NCI-H1436 treated with DMSO at 0.1 percent for 48 hours (cell line): Measurements from ENCODE around the gene NUBPL.
"Not testable (repeated sequence)": the region's sequence is repeated elsewhere in the genome, so short reads cannot be mapped to it uniquely, and the experiment has no call there.

ENCODE experiments used
- DNase-seq: peaks from one replicate; lab custom pipeline; 2025; lab: John Stamatoyannopoulos, UW

The NUBPL gene

DNA sequence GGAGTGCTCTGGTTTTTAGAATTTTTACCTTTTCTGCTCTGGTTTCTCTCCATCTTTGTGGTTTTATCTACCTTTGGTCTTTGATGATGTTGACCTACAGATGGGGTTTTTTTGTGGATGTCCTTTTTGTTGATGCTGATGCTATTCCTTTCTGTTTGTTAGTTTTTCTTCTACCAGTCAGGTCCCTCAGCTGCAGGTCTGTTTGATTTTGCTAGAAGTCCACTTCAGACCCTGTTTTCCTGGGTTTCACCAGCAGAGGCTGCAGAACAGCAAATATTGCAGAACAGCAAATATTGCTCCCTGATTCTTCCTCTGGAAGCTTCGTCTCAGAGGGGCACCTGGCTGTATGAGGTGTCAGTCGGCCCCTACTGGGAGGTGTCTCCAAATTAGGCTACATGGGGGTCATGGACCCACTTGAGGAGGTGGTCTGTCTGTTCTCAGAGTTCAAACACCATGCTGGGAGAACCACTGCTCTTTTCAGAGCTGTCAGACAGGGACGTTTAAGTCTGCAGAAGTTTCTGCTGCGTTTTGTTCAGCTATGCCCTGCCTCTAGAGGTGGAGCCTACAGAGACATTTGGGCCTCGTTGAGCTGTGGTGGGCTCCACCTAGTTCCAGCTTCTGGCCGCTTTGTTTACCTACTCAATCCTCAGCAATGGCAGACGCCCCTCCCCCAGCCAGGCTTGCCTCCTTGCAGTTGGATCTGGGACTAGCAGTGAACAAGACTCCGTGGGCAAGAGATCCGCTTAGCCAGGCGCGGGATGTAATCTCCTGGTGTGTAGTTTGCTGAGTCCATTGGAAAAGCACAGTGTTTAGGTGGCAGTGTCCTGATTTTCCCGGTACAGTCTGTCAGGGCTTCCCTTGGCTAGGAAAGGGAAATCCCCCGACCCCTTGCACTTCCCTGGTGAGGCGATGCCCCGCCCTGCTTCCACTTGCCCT lies 250.8 kb downstream of the NUBPL start:
- DNase-seq, result not testable (repeated sequence)

DNA sequence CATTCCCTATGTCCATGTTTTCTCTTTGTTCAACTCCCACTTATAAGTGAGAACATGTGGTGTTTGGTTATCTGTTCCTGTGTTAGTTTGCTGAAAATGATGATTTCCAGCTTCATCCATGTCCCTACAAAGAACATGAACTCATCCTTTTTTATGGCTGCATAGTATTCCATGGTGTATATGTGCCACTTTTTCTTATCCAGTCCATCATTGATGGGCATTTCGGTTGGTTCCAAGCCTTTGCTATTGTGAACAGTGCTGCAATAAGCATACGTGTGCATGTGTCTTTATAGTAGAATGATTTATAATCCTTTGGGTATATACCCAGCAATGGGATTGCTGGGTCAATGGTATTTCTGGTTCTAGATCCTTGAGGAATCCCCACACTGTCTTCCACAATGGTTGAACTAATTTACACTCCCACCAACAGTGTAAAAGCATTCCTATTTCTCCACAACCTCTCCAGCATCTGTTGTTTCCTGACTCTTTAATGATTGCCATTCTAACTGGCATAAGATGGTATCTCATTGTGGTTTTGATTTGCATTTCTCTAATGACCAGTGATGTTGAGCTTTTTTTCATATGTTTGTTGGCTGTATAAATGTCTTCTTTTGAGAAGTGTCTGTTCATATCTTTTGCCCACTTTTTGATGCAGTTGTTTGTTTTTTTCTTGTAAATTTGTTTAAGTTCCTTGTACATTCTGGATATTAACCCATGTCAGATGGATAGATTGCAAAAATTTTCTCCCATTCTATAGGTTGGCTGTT lies 252.7 kb downstream of the NUBPL start:
- not testable (repeated sequence) for DNase-seq

DNA sequence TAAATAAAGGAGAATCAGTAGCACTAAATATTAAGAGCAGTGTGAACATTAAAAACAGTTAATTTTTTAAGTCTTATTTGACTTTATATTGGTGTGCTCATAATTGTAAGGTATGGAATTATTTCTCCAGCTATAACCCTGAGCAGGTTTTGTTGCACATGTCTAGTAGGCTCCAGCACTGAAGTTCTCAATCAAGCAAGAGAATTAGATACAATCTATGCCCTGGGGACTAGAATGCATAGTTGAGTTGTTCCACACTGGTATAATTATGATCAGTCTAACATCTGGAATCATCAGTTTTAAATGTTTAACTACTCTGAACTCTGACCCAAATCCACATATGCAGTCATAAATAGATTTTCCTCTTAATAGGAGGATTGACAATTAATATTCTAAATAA lies 258.1 kb downstream of the NUBPL start:
- no peak for DNase-seq

DNA sequence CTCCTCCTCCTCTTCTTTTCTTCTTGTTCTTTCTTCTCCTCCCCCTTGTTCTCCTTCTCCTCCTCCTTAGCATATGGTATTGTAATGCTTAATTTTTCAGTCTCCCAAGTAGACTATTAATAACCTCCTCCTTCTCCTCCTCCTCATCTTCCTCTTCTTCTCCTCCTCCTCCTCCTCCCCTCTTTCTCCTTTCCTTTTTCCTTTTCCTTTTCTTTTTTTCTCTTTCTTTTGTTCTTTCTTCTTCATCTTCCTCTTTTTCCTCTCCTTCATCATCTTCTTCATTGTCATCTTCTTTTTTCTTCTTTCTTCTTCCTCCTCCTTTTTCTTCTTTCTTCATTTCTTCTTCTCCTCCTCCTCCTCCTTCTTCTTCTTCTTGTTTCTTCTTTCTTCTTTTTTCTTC lies 264.3 kb downstream of the NUBPL start:
- DNase-seq, result no peak

DNA sequence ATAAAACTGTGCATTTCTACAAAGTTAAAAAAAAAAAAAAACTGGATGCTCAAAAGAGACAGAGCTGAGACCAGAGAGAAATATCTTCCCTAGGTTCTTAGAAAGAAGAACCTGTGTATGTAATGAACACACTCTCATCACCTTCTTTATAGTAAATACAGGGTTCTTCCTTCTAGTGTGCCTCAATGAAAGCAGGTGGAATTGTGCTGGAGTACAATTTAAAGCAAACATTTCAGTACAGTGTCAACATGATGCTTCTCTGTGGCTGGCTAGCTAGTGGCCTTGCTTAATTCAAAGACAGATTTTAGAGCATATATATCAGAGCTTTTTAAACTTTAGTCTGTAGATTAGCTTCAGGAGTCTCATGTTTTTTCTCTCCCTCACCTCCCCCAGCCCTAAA lies 266.1 kb downstream of the NUBPL start:
- DNase-seq, result no peak

DNA sequence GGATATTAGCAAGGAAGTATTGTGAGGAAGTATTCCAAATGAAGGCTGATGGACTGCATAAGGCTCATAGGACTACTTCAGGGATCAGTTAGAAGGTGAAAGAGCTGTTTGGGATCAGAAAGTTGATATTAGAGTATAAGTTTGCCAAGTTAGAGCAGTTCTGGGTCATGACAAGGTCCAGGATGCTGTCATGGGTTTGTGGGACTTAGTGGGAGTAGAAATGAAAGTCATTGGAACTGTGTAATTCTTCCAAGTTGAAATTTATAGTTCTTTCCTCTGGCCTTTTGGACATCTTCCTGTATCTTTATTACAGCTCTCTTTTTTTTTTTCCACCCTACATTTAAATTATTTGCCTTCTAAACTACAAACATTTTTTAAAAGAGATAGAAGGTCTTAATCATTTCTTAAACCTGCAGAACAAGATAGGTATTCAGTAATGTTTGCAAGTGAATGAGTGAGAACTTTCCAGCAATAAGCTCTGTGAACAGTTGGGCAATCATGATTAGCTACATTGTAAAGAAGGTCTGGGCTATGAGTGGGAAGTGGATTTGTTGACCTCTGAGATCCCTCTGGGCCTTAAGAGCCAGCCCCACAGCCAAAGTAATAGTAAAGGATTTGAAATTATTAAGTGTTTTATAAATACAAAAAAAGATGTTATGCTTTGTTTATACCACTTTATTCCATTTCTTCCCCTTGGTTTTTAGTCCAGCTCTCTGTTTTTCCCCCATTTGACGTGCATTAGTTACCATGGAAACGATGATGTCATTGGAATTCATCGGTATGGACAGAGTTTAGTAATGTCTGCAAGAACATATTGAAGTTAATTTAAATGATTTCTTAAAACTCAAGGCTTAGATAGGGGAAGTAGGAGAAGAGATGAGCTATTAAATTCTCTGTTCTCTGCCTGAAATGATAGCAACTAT lies 268.0 kb downstream of the NUBPL start:
- no peak for DNase-seq

DNA sequence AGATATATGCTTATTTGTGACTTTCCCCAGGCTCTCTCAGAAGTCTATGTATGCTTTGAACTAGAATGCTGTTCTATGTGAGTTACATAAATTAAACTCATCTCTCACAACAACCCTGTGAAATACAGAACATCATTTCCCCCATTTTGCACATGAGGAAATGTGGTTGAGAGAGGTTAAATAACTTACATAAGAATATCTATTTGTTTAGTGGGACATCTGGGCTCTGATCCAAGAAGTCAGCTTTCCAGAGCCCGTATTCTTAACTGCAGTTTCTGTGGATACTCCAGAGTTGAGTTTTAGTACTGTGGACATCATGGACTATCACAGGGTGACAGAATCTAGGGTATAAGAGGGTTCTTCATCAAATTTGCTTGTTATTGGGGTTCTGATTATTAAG lies 273.4 kb downstream of the NUBPL start:
- no peak for DNase-seq

DNA sequence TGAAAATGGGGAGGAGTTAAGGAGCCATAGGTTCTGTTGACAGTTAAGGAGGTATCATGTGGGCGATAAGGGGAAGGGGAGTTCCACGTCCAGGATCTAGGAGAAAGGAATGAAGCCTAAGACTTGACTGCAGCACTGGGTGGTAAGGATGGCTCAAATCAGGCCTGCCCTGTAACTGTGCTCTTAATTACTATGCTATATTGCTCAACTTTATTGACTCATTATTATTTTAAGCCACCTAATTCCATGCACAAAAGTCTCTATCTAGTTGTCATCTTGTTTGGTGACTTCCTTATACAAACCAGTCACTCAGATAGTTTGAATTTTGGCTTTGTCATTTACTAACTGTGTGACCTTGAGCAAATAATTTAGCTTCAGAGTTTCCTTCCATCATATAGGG lies 273.8 kb downstream of the NUBPL start:
- no peak for DNase-seq

DNA sequence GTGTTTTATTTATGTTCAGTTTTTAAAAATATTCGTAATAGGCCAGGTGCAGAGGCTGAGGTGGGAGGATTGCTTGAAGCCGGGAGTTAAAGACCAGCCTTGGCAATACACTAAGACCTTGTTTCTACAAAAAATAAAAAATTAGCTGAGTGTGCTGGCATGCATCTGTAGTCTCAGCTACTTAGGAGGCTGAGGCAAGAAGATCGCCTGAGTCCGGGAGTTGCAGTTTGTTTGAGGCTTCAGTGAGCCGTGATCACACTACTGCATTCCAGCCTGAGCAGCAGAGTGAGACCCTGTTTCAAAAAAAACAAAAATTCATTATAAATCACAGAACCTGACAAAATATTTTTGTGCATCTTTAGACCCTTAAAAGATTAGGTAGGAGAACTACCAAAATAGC lies 275.8 kb downstream of the NUBPL start:
- no peak for DNase-seq

DNA sequence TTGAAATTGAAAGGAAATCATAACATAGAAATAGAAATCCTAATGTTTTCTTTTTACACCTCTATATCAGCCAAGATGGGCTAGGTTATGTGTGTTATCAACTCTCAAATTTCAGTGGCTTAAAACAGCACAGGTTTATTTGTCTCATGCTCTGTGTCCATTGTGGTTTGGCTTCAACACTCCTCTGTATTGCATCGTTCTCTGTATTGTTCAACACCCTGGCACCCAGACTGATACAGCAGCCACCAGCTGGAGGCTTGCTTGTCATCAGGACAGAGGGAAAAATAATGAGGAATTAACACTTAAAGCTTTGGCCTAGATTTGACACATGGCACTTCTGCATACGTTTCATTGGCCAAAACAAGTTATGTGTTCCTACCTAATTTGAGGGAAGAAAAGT lies 281.7 kb downstream of the NUBPL start:
- no peak for DNase-seq

DNA sequence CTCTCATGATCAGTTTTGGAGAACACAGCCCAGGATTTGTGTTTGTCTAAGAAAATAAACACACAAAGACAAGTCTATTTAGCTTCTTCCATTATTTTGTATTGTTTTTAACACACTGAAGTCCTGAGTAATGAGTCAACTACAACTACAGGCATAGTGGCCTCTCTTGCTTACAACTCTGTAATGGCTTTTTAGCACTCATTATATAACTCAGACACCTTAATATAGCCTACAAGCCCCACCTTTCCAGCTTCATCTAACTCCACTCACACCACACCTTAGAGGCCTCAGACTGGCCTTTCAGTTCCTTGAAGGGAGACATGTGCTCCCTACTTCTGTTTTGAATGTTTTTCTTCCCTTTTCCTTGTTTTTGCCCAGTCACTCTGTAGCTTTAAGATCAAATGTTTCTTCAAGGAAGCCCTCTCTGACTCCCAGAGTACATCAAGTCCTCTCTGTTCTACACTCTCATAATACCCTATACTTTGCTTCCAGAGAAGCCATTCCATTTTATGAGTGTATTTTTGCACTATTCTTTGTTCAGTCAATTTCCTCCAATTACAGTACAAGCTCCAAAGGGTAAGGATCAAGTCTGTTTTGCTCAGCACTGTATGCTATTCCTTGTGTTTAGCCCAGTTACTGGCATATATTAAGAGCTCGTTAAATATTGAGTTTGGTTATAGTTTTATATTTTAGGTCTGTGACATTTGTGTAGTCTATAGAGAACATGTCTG lies 282.3 kb downstream of the NUBPL start:
- no peak for DNase-seq

DNA sequence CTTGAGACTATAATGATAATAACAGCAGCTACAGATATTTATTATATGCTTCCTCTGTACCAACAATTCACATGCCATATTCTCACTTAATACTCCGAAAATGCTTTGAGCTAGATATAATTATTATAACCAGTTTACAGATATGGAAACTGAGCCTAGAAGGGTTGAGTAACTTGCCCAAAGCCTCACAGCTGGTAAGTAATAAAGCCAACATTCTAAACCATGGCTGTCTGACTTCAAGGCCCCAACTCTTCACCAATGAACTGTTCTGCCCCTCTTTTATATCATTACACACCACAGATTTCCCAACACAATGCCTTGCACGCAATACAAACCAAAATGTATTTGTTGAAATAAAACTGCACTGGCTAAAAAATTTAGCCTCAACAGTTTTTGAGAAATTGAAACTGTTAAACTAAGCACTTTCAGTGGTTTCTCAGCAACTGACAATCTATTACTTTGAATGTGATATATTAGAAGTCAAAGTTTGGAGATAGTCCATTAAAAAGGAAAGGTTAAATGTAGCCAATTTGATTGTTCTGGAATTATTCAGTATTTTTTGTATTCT lies 293.4 kb downstream of the NUBPL start:
- no peak for DNase-seq

DNA sequence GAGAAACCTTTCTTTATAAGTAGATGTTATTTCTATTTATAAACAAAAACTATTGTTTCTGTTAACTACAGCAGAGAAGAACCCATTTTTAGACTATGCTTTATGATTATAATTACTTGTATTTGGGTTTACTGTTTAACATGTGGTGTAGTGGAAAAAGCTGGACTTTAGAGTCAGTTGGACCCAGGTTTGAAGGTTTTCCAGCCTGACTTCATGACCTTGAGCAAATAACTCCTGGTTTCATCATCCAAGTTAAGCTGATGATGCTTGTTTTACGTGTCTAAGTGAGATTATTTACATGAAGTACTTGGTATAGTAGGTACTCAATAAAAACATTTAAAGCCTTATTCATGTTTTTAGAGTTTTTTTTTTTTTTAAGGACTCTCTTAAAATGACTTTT lies 294.1 kb downstream of the NUBPL start:
- DNase-seq, result no peak

DNA sequence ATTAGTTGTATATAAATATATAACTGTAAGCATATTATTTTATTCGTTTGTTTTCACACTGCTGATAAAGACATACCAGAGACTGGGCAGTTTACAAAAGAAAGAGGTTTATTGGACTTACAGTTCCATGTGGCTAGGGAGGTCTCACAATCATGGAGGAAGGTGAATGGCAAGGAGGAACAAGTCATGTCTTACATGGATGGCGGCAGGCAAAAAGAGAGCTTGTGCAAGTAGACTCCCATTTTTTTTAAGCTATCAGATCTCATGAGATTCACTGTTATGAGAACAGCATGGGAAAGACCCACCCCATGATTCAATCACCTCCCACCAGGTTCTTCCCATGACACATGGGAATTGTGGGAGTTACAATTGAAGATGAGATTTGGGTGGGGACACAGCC lies 294.8 kb downstream of the NUBPL start:
- DNase-seq, result not testable (repeated sequence)

DNA sequence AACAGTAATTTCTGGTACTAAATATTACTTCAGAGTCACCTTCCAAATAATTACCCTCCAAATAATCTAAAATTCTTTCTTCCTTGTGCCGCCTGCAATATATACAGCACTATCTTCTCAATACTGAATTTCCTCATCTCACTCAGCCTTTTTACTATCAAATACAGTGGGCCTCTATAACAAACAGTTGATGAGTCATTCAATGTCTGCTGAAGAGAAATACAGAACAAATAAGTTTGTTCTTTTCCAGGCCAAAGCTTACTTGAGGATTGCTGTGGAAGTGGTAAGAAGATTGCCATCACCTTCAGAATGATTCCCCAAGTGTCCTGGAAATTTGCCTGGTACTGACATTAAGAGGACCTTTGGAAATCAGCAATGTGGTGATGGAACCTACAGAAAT lies 297.7 kb downstream of the NUBPL start:
- no peak for DNase-seq

DNA sequence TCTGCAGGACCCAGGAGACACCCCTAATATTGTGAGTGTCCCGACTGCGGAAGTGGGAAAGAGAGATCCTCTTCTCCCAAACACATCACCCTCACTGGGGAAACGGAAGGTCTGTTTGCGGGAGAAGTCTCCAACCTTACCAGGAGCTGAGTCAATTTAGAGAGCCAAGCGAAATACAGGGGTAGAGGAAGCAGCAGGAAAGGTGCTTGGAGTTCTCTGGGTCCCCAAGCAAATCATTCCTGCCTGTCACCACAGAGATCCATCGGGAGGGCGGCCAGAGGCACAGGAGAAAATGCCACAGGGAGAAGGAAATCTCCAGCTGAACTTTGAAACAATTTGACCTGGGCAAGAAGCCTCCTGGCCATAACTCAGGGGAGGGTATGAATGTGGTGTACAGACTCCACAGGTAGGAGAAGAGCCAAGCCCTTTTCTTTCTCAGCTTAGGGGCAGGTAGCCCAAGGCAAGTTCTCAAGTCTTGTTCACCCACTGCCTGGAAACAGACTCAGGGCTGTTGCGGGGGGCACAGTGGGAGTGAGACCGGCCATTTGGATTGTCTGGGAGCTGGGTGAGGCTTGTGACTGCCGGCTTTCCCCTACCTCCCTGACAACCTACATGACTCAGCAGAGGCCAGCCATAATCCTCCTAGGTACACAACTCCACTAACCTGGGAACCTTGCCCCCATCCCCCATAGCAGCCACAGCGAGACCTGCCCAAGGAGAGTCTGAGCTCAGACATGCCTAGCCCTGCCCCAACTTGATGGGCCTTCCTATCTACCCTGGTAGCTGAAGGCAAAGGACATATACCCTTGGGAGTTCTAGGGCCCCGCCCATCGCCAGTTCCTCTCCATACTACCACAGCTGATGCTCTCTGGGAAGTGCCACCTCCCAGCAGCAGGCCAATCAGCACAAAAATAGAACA lies 304.0 kb downstream of the NUBPL start:
- no peak for DNase-seq

DNA sequence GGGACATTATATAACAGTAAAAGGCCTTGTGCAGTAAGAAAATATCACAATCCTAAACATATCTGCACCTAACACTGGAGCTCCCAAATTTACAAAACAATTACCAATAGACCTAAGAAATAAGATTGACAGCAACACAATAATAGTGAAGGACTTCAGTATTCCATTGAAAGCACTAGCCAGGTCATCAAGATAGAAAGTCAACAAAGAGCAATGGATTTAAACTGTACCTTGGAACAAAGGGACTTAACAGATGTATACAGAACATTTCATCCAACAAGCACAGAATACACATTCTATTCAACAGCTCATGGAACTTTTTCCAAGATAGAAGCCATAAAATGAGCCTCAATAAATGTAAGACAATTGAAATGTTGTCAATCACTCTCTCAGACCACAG lies 306.4 kb downstream of the NUBPL start:
- no peak for DNase-seq

DNA sequence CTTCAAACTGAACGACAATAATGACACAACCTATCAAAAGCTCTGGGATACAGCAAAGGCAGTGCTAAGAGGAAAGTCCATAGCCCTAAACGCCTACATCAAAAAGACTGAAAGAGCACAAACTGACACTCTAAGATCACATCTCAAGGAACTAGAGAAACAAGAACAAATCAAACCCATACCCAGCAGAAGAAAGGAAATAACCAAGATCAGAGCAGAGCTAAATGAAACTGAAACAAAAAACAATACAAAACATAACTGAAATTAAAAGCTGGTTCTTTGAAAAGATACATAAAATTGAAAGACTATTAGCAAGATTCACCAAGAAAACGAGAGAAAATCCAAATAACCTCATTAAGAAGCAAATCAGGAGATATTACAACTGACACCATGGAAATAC lies 306.9 kb downstream of the NUBPL start:
- not testable (repeated sequence) for DNase-seq

DNA sequence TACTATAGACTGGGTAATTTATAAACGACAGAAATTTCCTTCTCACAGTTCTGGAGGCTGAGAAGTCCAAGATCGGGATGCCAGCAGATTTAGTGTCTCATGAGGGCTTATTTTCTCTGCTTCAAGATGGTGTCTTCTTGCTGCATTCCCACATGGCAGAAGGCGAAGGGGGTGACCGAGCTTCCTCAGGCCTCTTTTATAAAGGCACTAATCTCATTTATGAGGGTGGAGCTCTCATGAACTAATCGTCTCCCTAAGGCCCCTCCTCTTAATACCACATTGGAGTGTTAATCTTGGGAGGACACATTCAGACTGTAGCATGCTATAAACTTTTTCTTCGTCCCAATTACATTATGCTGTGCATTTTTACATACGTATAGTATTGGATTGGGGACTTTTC lies 315.5 kb downstream of the NUBPL start:
- no peak for DNase-seq

DNA sequence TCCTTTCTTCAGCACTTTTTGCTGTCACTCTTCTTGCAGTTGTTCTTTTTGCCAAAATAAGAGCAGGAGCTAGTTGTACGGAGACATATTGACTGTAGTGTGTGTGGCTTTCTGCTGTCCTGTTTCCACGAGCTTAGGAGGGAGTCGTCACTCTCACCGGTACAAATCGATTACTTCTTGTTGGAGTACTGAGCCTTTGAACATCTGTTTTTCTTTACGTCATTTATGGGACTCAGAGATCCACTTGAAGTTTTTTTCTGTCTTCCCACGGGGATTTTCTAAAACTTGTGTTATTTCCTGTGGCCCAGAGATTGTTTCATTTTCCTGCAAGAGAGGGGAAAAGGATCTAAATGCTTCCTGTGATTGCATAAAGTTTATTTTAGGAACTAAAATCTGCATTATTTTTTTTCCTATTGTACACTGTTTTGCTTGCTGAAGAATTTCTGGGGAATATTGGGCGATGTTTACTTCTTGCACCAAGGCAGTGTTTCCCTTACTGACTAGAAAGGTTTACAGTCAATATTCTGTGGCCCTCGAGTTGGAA lies 316.1 kb downstream of the NUBPL start:
- DNase-seq, result no peak
